Neural progenitor cell (in vitro differentiated cells): ENCODE measurements around the gene R3HCC1L.

Source experiments
- EZH2 ChIP-seq: fragments of 200-600 bp; sonication (generic); IDR thresholded peaks from 2 replicates; pipeline ENCODE4 v1.6.1; 2017; ENCODE audit warnings: antibody characterized with exemption, mild to moderate bottlenecking, moderate library complexity
- EZH2phosphoT487 ChIP-seq: fragments of 200-600 bp; sonication (generic); IDR thresholded peaks from 2 replicates; pipeline ENCODE4 v1.6.1; 2017; ENCODE audit warnings: antibody characterized with exemption
- TF ChIP-seq, protein P1 (sequence below): fragments of 200-600 bp; sonication (generic); IDR thresholded peaks from 2 replicates; pipeline ENCODE4 v1.5.1; 2017; ENCODE audit warnings: antibody characterized with exemption, mild to moderate bottlenecking

DNA sequence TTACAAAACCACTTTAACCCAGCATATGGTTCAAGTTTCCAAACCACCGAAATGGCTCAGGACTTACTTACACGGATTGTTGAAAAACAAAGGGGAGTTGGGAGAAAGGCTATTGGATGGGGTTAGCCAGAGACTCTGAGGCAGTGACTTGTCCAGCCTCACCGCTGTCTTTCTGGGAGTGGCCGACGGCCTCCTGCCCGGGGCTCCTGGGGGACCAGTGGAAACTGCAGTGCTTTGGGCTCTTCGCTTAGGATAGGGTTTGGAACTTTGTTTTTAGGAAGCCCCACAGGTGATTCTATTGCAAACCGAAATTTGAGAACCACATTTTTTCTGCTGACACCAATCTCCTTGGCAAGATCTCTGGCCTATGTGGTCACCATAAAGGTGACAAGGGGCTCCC is 38.1 kb upstream of the R3HCC1L start:
- TF ChIP-seq, protein P1, sequence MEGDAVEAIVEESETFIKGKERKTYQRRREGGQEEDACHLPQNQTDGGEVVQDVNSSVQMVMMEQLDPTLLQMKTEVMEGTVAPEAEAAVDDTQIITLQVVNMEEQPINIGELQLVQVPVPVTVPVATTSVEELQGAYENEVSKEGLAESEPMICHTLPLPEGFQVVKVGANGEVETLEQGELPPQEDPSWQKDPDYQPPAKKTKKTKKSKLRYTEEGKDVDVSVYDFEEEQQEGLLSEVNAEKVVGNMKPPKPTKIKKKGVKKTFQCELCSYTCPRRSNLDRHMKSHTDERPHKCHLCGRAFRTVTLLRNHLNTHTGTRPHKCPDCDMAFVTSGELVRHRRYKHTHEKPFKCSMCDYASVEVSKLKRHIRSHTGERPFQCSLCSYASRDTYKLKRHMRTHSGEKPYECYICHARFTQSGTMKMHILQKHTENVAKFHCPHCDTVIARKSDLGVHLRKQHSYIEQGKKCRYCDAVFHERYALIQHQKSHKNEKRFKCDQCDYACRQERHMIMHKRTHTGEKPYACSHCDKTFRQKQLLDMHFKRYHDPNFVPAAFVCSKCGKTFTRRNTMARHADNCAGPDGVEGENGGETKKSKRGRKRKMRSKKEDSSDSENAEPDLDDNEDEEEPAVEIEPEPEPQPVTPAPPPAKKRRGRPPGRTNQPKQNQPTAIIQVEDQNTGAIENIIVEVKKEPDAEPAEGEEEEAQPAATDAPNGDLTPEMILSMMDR, result no peak
- no peak for TF ChIP-seq EZH2
- no peak for TF ChIP-seq EZH2phosphoT487
